Nephron progenitor cell (in vitro differentiated cells): Measurements from ENCODE around the gene OLFM1.

Experiments used
- DNase-seq: peaks from one replicate; pipeline ENCODE4 v3.0.0; 2021
- H3K27ac Mint-ChIP-seq: 2 replicates; pipeline ENCODE4 v1.8.0; 2021; ENCODE audit warnings: mild to moderate bottlenecking, moderate library complexity, mixed read lengths
- H3K27me3 Mint-ChIP-seq: 2 replicates; pipeline ENCODE4 v1.8.0; 2021; ENCODE audit warnings: mild to moderate bottlenecking, low read depth, mixed read lengths; ENCODE audit not compliant: poor library complexity
- H3K36me3 Mint-ChIP-seq: 2 replicates; pipeline ENCODE4 v1.8.0; 2021; ENCODE audit warnings: low read depth, mixed read lengths
- H3K4me1 Mint-ChIP-seq: 2 replicates; pipeline ENCODE4 v1.8.0; 2021; ENCODE audit warnings: mixed read lengths
- H3K4me3 Mint-ChIP-seq: 2 replicates; pipeline ENCODE4 v1.8.0; 2021; ENCODE audit warnings: mild to moderate bottlenecking, moderate library complexity, mixed read lengths
- H3K9me3 Mint-ChIP-seq: 2 replicates; pipeline ENCODE4 v1.8.0; 2021; ENCODE audit warnings: mild to moderate bottlenecking, moderate library complexity, mixed read lengths
- CTCF ChIP-seq: fragments of 200-600 bp; sonication (generic); IDR thresholded peaks from 2 replicates; pipeline ENCODE4 v1.5.0; 2021; ENCODE audit warnings: antibody characterized with exemption

Gene OLFM1

GRCh38 chr9:135053133-135053532 is 34.3 kb upstream of the OLFM1 start:
- Mint-ChIP-seq H3K9me3 (peaks cover 17% of the 10 kb centered on the region), H3K27me3 (peaks cover 30% of the 10 kb centered on the region), H3K27ac (no peak overlapping the region), H3K36me3 (no peaks in the 10 kb centered on the region), H3K4me1 (peaks cover 4% of the 10 kb centered on the region), H3K4me3 (no peak overlapping the region)
- DNase-seq = no peak
- no peak for TF ChIP-seq CTCF

GRCh38 chr9:135055181-135055580 is 32.3 kb upstream of the OLFM1 start:
- no peak for TF ChIP-seq CTCF
- no peak for DNase-seq
- Mint-ChIP-seq H3K9me3 (peaks cover 17% of the 10 kb centered on the region), H3K36me3 (no peaks in the 10 kb centered on the region), H3K27ac (no peak overlapping the region), H3K4me1 (peaks cover 4% of the 10 kb centered on the region), H3K27me3 (peaks cover 32% of the 10 kb centered on the region), H3K4me3 (no peak overlapping the region)

GRCh38 chr9:135056541-135056940 is 30.9 kb upstream of the OLFM1 start:
- TF ChIP-seq CTCF = no peak
- Mint-ChIP-seq H3K36me3 (no peaks in the 10 kb centered on the region), H3K27me3 (peaks cover 43% of the 10 kb centered on the region), H3K9me3 (peaks cover 15% of the 10 kb centered on the region), H3K4me3 (no peak overlapping the region), H3K4me1 (peaks cover 2% of the 10 kb centered on the region), H3K27ac (no peak overlapping the region)
- DNase-seq = no peak

- Mint-ChIP-seq H3K27me3 (peaks cover 32% of the 10 kb centered on the region), H3K4me1 (peaks cover 6% of the 10 kb centered on the region), H3K36me3 (peaks cover 7% of the 10 kb centered on the region), H3K4me3 (no peak overlapping the region), H3K9me3 (peaks cover 31% of the 10 kb centered on the region), H3K27ac (no peak overlapping the region)
- TF ChIP-seq CTCF = no peak
- DNase-seq = no peak
Measured at GRCh38 chr9:135060461-135061116, 26.9 kb upstream of the OLFM1 start.

- Mint-ChIP-seq H3K4me3 (no peak overlapping the region), H3K27ac (no peak overlapping the region), H3K27me3 (peaks cover 32% of the 10 kb centered on the region)
Measured at GRCh38 chr9:135061441-135061840, 26.0 kb upstream of the OLFM1 start.

More at GRCh38 chr9:135061441-135061840, 26.0 kb upstream of the OLFM1 start:
- no peak for DNase-seq
- no peak for TF ChIP-seq CTCF
- Mint-ChIP-seq H3K4me1 (peaks cover 6% of the 10 kb centered on the region), H3K9me3 (peaks cover 36% of the 10 kb centered on the region), H3K36me3 (peaks cover 7% of the 10 kb centered on the region)
